Liver (tissue), 9 donors: ENCODE results near the gene SMAD1. TPM values are rescaled to one million over a fixed set of nuclear protein-coding genes. Genes with fewer than 3 reads are reported as not detected.

Experiments
- DNase-seq: peaks from one replicate; pipeline ENCODE4 v3.0.0-alpha.2; 2017; ENCODE audit warnings: low spot score
- H3K27ac ChIP-seq, 2 donors: one replicate each; pipeline ENCODE4 v1.7.0; 2013; ENCODE audit warnings: inconsistent platforms in 2 of 2, low read length in 2 of 2, control low read depth in 1 of 2, low read depth in 1 of 2, mild to moderate bottlenecking in 1 of 2
- H3K27me3 ChIP-seq, 4 donors: one replicate each; pipeline versions ENCODE4 v1.6.1 to v1.7.0; 2013; ENCODE audit warnings: low read length in 3 of 4, inconsistent platforms in 1 of 4, mild to moderate bottlenecking in 1 of 4, moderate library complexity in 1 of 4; ENCODE audit not compliant: control insufficient read depth in 4 of 4, insufficient read depth in 4 of 4
- H3K36me3 ChIP-seq, 4 donors: one replicate each; pipeline versions ENCODE4 v1.6.1 to v1.7.0; 2013; ENCODE audit warnings: low read length in 3 of 4, mild to moderate bottlenecking in 3 of 4, low read depth in 1 of 4, moderate library complexity in 1 of 4; ENCODE audit not compliant: control insufficient read depth in 4 of 4, insufficient read depth in 3 of 4
- H3K4me1 ChIP-seq, 4 donors: one replicate each; pipeline versions ENCODE4 v1.6.1 to v1.7.0; 2013; ENCODE audit warnings: low read length in 3 of 4, mild to moderate bottlenecking in 3 of 4, moderate library complexity in 1 of 4; ENCODE audit not compliant: control insufficient read depth in 4 of 4, insufficient read depth in 4 of 4
- H3K4me3 ChIP-seq, 3 donors: one replicate each; pipeline versions ENCODE4 v1.6.1 to v1.7.0; 2013; ENCODE audit warnings: low read length in 3 of 3, control low read depth in 1 of 3, low read depth in 1 of 3, mild to moderate bottlenecking in 1 of 3
- H3K9ac ChIP-seq, 2 donors: one replicate each; pipeline ENCODE4 v1.7.0; 2013; ENCODE audit warnings: low read length in 2 of 2, mild to moderate bottlenecking in 2 of 2, moderate library complexity in 2 of 2, control low read depth in 1 of 2, low read depth in 1 of 2
- H3K9me3 ChIP-seq, 4 donors: one replicate each; pipeline versions ENCODE4 v1.6.1 to v1.7.0; 2013; ENCODE audit warnings: low read length in 3 of 4; ENCODE audit not compliant: control insufficient read depth in 4 of 4
- CTCF ChIP-seq: fragments of 150-350 bp; IDR thresholded peaks from 2 replicates; pipeline ENCODE4 v1.5.1; 2017; ENCODE audit warnings: improper control_type of control experiment, low read depth, low read length; ENCODE audit not compliant: missing input control
- EGR1 ChIP-seq, 2 donors: IDR thresholded peaks; 2 replicates each; pipeline ENCODE4 v1.6.1; 2016 to 2018; ENCODE audit warnings: antibody characterized with exemption in 2 of 2, low read depth in 2 of 2
- FOXA1 ChIP-seq: IDR thresholded peaks from 2 replicates; pipeline ENCODE4 v1.6.1; 2016; ENCODE audit warnings: antibody characterized with exemption
- FOXA2 ChIP-seq: IDR thresholded peaks from 2 replicates; pipeline ENCODE4 v1.6.1; 2016; ENCODE audit warnings: antibody characterized with exemption
- GABPA ChIP-seq, 2 donors: IDR thresholded peaks in 1 of 2; conservative IDR thresholded peaks in 1 of 2; 2 replicates each; pipeline ENCODE4 v1.6.1; 2016; ENCODE audit warnings: antibody characterized with exemption in 2 of 2, mild to moderate bottlenecking in 1 of 2, moderate library complexity in 1 of 2
- HNF4A ChIP-seq, 2 donors: conservative IDR thresholded peaks; 2 replicates each; pipeline ENCODE4 v1.6.1; 2016; ENCODE audit warnings: antibody characterized with exemption in 2 of 2, mild to moderate bottlenecking in 2 of 2
- HNF4G ChIP-seq: IDR thresholded peaks from 2 replicates; pipeline ENCODE4 v1.6.1; 2016; ENCODE audit warnings: antibody characterized with exemption
- MAX ChIP-seq: IDR thresholded peaks from 2 replicates; pipeline ENCODE4 v1.6.1; 2016; ENCODE audit warnings: antibody characterized with exemption
- NR2F2 ChIP-seq: IDR thresholded peaks from 2 replicates; pipeline ENCODE4 v1.6.1; 2016; ENCODE audit warnings: antibody characterized with exemption
- RAD21 ChIP-seq, 2 donors: IDR thresholded peaks; 2 replicates each; pipeline ENCODE4 v1.6.1; 2016; ENCODE audit warnings: antibody characterized with exemption in 2 of 2, mild to moderate bottlenecking in 2 of 2
- REST ChIP-seq: IDR thresholded peaks from 2 replicates; pipeline ENCODE4 v1.6.1; 2016; ENCODE audit warnings: antibody characterized with exemption, mild to moderate bottlenecking
- RXRA ChIP-seq, 2 donors: IDR thresholded peaks; 2 replicates each; pipeline ENCODE4 v1.6.1; 2017 to 2018; ENCODE audit warnings: antibody characterized with exemption in 2 of 2, mild to moderate bottlenecking in 1 of 2
- SP1 ChIP-seq: IDR thresholded peaks from 2 replicates; pipeline ENCODE4 v1.6.1; 2018; ENCODE audit warnings: antibody characterized with exemption, mild to moderate bottlenecking
- TAF1 ChIP-seq: conservative IDR thresholded peaks from 2 replicates; pipeline ENCODE4 v1.6.1; 2016; ENCODE audit warnings: antibody characterized with exemption, mild to moderate bottlenecking
- YY1 ChIP-seq: IDR thresholded peaks from 2 replicates; pipeline ENCODE4 v1.6.1; 2016; ENCODE audit warnings: antibody characterized with exemption, mild to moderate bottlenecking
- ZBTB33 ChIP-seq: IDR thresholded peaks from 2 replicates; pipeline ENCODE4 v1.6.1; 2016; ENCODE audit warnings: antibody characterized with exemption
- WGBS: extraction: QIAGEN DNeasy Blood & Tissue Kit; methylation state at CpG from one replicate; pipeline ENCODE4 v1.1.7; 2013; 5-methylcytosine and 5-hydroxymethylcytosine counted together
- polyA plus RNA-seq, 2 donors: library from polyadenylated mRNA; stranded (reverse) in 1 of 2; unstranded in 1 of 2; fragments of 200-250 nt in 1 of 2; fragments of >200 nt in 1 of 2; fragmentation: Nextera tagmentation in 1 of 2; extraction: Ambion mirVana in 1 of 2; gene quantifications; one replicate each; pipeline versions ENCODE4 v1.2.1 to v1.2.3, GENCODE V29; 2013 to 2015
- total RNA-seq, 2 donors: library from RNA; depleted of rRNA; stranded (reverse); fragments of >200 nt; gene quantifications; one replicate each; pipeline ENCODE4 v1.2.3, GENCODE V29; 2014
- TF ChIP-seq, protein P1 (sequence below): IDR thresholded peaks from 2 replicates; pipeline ENCODE4 v1.6.1; 2016; ENCODE audit warnings: antibody characterized with exemption
- donor health status: healthy.
- donor health status: healthy.
- donor health status: healthy.
- donor health status: healthy.
- donor health status: healthy.

SMAD1 gene
- total and polyA plus RNA-seq, 4 donors = 6.3 to 43.8 (median 14.6) TPM

DNA sequence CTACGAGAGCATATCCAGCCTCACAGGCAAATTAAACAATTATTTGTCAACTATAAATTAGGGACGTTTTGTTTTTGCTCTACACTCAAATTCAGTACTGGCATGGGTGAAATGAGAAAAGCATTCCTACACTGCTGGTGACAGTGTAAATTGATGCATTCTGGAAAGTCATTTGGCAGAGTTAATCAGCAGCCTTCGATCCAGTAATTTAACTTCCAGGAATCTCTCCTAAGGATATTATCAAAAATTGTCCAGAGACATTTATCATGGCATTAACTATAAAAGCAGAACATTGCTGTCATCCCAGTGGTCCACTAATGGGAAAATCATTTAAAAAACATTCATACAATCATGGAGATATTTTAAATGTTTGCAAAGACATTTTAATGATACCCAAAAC lies 70.0 kb downstream of the SMAD1 start:
- no peak for DNase-seq
- H3K4me1 ChIP-seq = no peaks in the 10 kb centered on the region
- TF ChIP-seq FOXA2 (no peak), SP1 (no peak), REST (no peak), HNF4A (conservative IDR thresholded peaks at IDR 0.05) (no peak), FOXA1 (no peak), HNF4G (no peak), GABPA (IDR thresholded peaks at IDR 0.05 in 1 of 2, conservative IDR thresholded peaks at IDR 0.05 in 1 of 2) (no peak), RXRA (IDR thresholded peaks at IDR 0.05) (no peak), RAD21 (IDR thresholded peaks at IDR 0.05) (no peak)
- no peaks in the 10 kb centered on the region for H3K27me3 ChIP-seq
- peaks cover 2 to 22% (median 3%) of the 10 kb centered on the region in 4 donors for H3K36me3 ChIP-seq
- no peak overlapping the region for H3K9ac ChIP-seq
- no peak overlapping the region for H3K4me3 ChIP-seq
- no peak overlapping the region for H3K27ac ChIP-seq
- no peaks in the 10 kb centered on the region for H3K9me3 ChIP-seq
- WGBS = 83% methylated on average over 3 of the region's 3 CpGs

GRCh38 chr4:145552181-145552822 lies 70.6 kb downstream of the SMAD1 start:
- H3K4me1 ChIP-seq = no peaks in the 10 kb centered on the region
- H3K9ac ChIP-seq = no peak overlapping the region
- no peak for TF ChIP-seq FOXA2
- TF ChIP-seq, protein P1, sequence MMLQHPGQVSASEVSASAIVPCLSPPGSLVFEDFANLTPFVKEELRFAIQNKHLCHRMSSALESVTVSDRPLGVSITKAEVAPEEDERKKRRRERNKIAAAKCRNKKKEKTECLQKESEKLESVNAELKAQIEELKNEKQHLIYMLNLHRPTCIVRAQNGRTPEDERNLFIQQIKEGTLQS = no peak
- no peak for TF ChIP-seq EGR1 (IDR thresholded peaks at IDR 0.05; ENCODE audit: low read depth in 2 of 2)
- TF ChIP-seq CTCF = no peak
- TF ChIP-seq SP1 = no peak
- TF ChIP-seq RAD21 (IDR thresholded peaks at IDR 0.05) = no peak
- TF ChIP-seq TAF1 = no peak
- no peak for TF ChIP-seq ZBTB33
- TF ChIP-seq YY1 = no peak
- no peak for TF ChIP-seq HNF4G
- TF ChIP-seq MAX = no peak
- TF ChIP-seq GABPA (IDR thresholded peaks at IDR 0.05 in 1 of 2, conservative IDR thresholded peaks at IDR 0.05 in 1 of 2) = no peak
- TF ChIP-seq NR2F2 = no peak
- no peak for TF ChIP-seq HNF4A (conservative IDR thresholded peaks at IDR 0.05)

More at GRCh38 chr4:145552181-145552822, 70.6 kb downstream of the SMAD1 start:
- Histone ChIP-seq H3K27me3 (no peaks in the 10 kb centered on the region), H3K4me3 (no peak overlapping the region), H3K36me3 (peaks cover 2 to 17% (median 3%) of the 10 kb centered on the region in 4 donors), H3K27ac (no peak overlapping the region), H3K9me3 (no peaks in the 10 kb centered on the region)
- 94% methylated on average over 4 of the region's 4 CpGs for WGBS
- no peak for DNase-seq
